ENCODE data around the gene DNAJB8. TPM values are rescaled to one million over a fixed set of nuclear protein-coding genes. Genes with fewer than 3 reads are reported as not detected.

The DNAJB8 gene
- total RNA-seq, 2 experiments from 2014 or later: not detected

GRCh38 chr3:128481438-128481942, 14.8 kb upstream of the DNAJB8 start:
- Mint-ChIP-seq H3K27ac (no peak overlapping the region), H3K27me3 (peaks cover 96% of the 10 kb centered on the region), H3K4me3 (no peak overlapping the region), H3K4me1 (ENCODE audit: low read depth) (peaks cover 20% of the 10 kb centered on the region), H3K36me3 (ENCODE audit: low read depth) (no peaks in the 10 kb centered on the region), H3K9me3 (no peaks in the 10 kb centered on the region)
- Histone ChIP-seq H3K27ac (ENCODE audit: low read depth in 1 of 2, low read length in 2 of 2) (no peak overlapping the region), H3K4me3 (ENCODE audit: low read length) (no peak overlapping the region), H3K9me3 (ENCODE audit: control insufficient read depth in 1 of 2, insufficient read depth in 1 of 2, low read length in 2 of 2) (peaks cover 0 to 10% of the 10 kb centered on the region in 2 experiments), H3K27me3 (ENCODE audit: control insufficient read depth in 1 of 2, insufficient read depth in 2 of 2, low read length in 2 of 2) (peaks cover 61% of the 10 kb centered on the region in 2 experiments), H3K36me3 (ENCODE audit: insufficient read depth, low read length) (no peaks in the 10 kb centered on the region), H3K4me1 (ENCODE audit: insufficient read depth, low read length) (peaks cover 13% of the 10 kb centered on the region)
- ChIA-PET CTCF (no interaction called here), POLR2A (no interaction called here)
- ATAC-seq (ENCODE audit: poor library complexity): no peak
- intact Hi-C loops (cut with DNase I, micrococcal nuclease): no loop called here
- TF ChIP-seq, protein P1, sequence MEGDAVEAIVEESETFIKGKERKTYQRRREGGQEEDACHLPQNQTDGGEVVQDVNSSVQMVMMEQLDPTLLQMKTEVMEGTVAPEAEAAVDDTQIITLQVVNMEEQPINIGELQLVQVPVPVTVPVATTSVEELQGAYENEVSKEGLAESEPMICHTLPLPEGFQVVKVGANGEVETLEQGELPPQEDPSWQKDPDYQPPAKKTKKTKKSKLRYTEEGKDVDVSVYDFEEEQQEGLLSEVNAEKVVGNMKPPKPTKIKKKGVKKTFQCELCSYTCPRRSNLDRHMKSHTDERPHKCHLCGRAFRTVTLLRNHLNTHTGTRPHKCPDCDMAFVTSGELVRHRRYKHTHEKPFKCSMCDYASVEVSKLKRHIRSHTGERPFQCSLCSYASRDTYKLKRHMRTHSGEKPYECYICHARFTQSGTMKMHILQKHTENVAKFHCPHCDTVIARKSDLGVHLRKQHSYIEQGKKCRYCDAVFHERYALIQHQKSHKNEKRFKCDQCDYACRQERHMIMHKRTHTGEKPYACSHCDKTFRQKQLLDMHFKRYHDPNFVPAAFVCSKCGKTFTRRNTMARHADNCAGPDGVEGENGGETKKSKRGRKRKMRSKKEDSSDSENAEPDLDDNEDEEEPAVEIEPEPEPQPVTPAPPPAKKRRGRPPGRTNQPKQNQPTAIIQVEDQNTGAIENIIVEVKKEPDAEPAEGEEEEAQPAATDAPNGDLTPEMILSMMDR (IDR thresholded peaks at IDR 0.05): no peak
- DNase-seq: no peak

DNA sequence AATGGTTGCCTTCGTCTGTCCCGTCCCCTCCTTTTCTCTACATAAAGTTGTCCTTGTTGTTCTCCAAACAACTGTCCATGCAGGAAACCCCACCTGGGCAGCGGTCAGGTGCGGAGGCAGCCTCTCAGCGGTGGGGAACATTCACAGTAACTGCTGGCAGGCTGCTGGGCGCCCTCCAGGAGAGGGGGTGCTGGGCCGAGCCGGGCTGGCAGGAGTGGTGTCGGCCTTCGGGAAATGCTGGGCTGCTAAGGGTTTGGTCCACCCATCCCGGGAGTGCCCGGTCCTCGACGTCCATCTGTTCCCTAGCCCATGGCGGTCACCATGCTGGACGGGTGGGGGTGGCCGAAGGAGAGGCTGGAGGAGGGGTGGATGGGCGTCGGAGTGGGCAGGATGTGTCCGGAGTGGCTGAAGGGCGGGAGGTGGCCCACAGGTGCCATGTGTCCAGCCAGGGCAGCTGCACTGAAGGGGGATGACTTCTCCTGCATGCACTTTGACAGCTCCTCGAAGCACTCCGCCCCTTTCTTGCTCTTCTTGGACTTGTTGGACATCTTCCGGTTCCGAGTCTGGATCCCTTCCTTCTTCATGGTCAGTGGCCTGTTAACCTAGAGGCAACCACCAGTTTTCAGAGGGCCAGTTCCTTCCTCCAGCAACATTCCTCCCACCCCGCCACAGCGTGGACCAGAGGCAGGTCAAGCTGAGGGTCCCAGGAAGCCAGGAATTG, 14.2 kb upstream of the DNAJB8 start:
- no peaks in the 10 kb centered on the region for H3K36me3 Mint-ChIP-seq (ENCODE audit: low read depth)
- DNase-seq: no peak
- TF ChIP-seq, protein P1 (IDR thresholded peaks at IDR 0.05): no peak
- H3K9me3 Mint-ChIP-seq: no peaks in the 10 kb centered on the region
- H3K9me3 ChIP-seq (ENCODE audit: control insufficient read depth in 1 of 2, insufficient read depth in 1 of 2, low read length in 2 of 2): peaks cover 0 to 6% of the 10 kb centered on the region in 2 experiments
- no peak overlapping the region for H3K27ac Mint-ChIP-seq
- H3K4me3 ChIP-seq (ENCODE audit: low read length): no peak overlapping the region
- H3K27me3 Mint-ChIP-seq: peaks cover 90% of the 10 kb centered on the region
- ChIA-PET CTCF (no interaction called here), POLR2A (no interaction called here)
- H3K36me3 ChIP-seq (ENCODE audit: insufficient read depth, low read length): no peaks in the 10 kb centered on the region
- H3K27ac ChIP-seq (ENCODE audit: low read depth in 1 of 2, low read length in 2 of 2): no peak overlapping the region
- H3K27me3 ChIP-seq (ENCODE audit: control insufficient read depth in 1 of 2, insufficient read depth in 2 of 2, low read length in 2 of 2): peaks cover 54 to 55% of the 10 kb centered on the region in 2 experiments
- no peak overlapping the region for H3K4me3 Mint-ChIP-seq
- no peak for ATAC-seq (ENCODE audit: poor library complexity)
- peaks cover 15% of the 10 kb centered on the region for H3K4me1 Mint-ChIP-seq (ENCODE audit: low read depth)
- H3K4me1 ChIP-seq (ENCODE audit: insufficient read depth, low read length): peaks cover 11% of the 10 kb centered on the region
- intact Hi-C loops (cut with DNase I, micrococcal nuclease): no loop called here

DNA sequence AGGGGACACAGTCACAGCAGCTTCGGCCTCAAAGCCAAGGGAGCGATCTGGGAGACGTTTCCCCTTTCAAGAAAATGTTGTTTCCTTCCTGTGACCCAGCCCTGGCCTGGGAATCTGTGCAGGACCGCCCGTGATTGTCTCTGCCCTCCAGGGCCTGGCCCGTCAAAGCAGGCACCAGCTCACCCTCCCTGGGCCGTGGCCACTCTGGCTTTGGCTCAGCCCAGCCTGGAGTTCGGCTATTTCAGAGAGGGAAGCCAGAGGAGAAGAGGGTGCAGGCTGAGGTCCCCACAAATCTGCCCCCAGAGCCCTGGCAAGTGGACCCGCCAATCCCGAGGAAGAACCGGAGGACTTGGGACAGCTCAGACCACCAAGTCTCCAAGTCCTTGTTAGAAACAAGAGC, 13.6 kb upstream of the DNAJB8 start:
- TF ChIP-seq, protein P1 (IDR thresholded peaks at IDR 0.05): no peak
- no peak for DNase-seq
- Mint-ChIP-seq H3K4me1 (ENCODE audit: low read depth) (peaks cover 15% of the 10 kb centered on the region), H3K27ac (no peak overlapping the region), H3K9me3 (no peaks in the 10 kb centered on the region), H3K4me3 (no peak overlapping the region), H3K36me3 (ENCODE audit: low read depth) (no peaks in the 10 kb centered on the region), H3K27me3 (peaks cover 84% of the 10 kb centered on the region)
- intact Hi-C loops (cut with DNase I, micrococcal nuclease): no loop called here
- H3K4me3 ChIP-seq (ENCODE audit: low read length): no peak overlapping the region
- no peaks in the 10 kb centered on the region for H3K36me3 ChIP-seq (ENCODE audit: insufficient read depth, low read length)
- peaks cover 11% of the 10 kb centered on the region for H3K4me1 ChIP-seq (ENCODE audit: insufficient read depth, low read length)
- H3K9me3 ChIP-seq (ENCODE audit: control insufficient read depth in 1 of 2, insufficient read depth in 1 of 2, low read length in 2 of 2): peaks cover 0 to 3% of the 10 kb centered on the region in 2 experiments
- POLR2A ChIA-PET: no interaction called here
- H3K27ac ChIP-seq (ENCODE audit: low read depth in 1 of 2, low read length in 2 of 2): no peak overlapping the region
- no peak for ATAC-seq (ENCODE audit: poor library complexity)
- CTCF ChIA-PET: no interaction called here
- H3K27me3 ChIP-seq (ENCODE audit: control insufficient read depth in 1 of 2, insufficient read depth in 2 of 2, low read length in 2 of 2): peaks cover 48 to 49% of the 10 kb centered on the region in 2 experiments
